Measurements from ENCODE around the gene TRPM2.
"Not testable (repeated sequence)": the region's sequence is repeated elsewhere in the genome, so short reads cannot be mapped to it uniquely, and the experiment has no call there.

Gene TRPM2

DNA sequence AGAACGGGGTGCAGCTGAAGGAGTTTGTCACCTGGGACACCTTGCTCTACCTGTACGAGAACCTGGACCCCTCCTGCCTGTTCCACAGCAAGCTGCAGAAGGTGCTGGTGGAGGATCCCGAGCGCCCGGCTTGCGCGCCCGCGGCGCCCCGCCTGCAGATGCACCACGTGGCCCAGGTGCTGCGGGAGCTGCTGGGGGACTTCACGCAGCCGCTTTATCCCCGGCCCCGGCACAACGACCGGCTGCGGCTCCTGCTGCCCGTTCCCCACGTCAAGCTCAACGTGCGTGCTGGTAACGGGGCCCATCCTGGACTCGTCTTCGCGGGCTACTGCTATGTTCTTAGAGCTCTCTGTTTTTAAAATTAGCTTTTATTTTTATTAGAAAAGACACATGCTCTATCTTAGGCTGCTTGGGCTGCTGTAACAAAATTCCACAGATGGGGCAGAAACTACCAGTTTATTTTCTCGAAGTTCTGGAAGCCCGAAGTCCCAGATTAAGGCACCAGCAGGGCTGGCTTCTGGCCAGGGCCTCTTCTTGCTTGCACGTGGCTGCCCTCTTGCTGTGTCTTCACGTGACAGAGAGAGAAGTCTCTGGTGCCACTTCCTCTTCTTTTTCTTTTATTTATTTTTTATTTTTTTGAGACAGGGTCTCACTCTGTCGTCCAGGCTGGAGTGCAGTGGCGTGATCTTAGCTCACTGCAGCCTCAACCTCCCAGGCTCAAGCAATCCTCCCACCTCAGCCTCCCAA lies 38.1 kb downstream of the TRPM2 start:
- TF ChIP-seq, protein P1, sequence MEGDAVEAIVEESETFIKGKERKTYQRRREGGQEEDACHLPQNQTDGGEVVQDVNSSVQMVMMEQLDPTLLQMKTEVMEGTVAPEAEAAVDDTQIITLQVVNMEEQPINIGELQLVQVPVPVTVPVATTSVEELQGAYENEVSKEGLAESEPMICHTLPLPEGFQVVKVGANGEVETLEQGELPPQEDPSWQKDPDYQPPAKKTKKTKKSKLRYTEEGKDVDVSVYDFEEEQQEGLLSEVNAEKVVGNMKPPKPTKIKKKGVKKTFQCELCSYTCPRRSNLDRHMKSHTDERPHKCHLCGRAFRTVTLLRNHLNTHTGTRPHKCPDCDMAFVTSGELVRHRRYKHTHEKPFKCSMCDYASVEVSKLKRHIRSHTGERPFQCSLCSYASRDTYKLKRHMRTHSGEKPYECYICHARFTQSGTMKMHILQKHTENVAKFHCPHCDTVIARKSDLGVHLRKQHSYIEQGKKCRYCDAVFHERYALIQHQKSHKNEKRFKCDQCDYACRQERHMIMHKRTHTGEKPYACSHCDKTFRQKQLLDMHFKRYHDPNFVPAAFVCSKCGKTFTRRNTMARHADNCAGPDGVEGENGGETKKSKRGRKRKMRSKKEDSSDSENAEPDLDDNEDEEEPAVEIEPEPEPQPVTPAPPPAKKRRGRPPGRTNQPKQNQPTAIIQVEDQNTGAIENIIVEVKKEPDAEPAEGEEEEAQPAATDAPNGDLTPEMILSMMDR (IDR thresholded peaks at IDR 0.05; ENCODE audit: control insufficient read depth, insufficient read depth, low read depth, low read length, missing control alignments), result no peak
- H3K4me3 ChIP-seq (ENCODE audit: control insufficient read depth, low read depth, low read length), result no peak overlapping the region
- no peak for DNase-seq (ENCODE audit: low read depth)

DNA sequence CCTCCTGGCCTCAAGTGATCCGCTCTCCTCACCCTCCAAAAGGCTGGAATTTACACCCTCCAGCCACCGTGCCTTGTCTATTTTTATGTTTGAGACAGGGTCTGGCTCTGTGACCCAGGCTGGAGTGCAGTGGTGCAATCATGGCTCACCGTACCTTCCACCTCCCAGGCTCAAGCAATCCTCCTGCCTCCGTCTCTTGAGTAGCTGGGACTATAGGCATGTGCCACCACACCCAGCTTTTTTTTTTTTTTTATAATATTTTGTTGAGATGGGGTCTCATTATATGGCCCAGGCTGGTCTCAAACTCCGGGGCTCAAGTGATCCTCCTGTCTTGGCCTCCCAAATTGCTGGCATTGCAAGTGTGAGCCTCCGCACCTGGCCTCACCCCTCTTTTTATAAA lies 38.8 kb downstream of the TRPM2 start:
- DNase-seq (ENCODE audit: low read depth), result no peak
- TF ChIP-seq, protein P1 (IDR thresholded peaks at IDR 0.05; ENCODE audit: control insufficient read depth, insufficient read depth, low read depth, low read length, missing control alignments), result no peak
- H3K4me3 ChIP-seq (ENCODE audit: control insufficient read depth, low read depth, low read length), result no peak overlapping the region

DNA sequence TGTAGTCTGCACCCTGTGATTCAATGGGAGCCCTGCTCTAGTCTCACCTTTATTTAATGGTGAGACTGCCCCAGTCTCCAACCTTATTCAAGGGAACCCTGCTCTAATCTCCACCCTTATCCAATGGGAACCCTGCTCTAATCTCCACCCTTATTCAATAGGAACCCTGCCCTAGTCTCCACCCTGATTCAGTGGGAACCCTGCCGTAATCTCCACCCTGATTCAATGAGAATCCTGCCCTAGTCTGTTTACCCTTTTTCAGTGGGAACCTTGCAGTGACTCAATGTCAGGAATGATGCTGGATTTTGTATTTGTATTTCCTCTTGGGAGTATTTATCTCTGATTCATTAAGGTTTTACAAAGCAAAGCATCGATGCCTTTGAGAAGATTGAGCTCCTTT lies 39.5 kb downstream of the TRPM2 start:
- no peak overlapping the region for H3K4me3 ChIP-seq (ENCODE audit: control insufficient read depth, low read depth, low read length)
- DNase-seq (ENCODE audit: low read depth), result no peak
- TF ChIP-seq, protein P1 (IDR thresholded peaks at IDR 0.05; ENCODE audit: control insufficient read depth, insufficient read depth, low read depth, low read length, missing control alignments), result no peak

DNA sequence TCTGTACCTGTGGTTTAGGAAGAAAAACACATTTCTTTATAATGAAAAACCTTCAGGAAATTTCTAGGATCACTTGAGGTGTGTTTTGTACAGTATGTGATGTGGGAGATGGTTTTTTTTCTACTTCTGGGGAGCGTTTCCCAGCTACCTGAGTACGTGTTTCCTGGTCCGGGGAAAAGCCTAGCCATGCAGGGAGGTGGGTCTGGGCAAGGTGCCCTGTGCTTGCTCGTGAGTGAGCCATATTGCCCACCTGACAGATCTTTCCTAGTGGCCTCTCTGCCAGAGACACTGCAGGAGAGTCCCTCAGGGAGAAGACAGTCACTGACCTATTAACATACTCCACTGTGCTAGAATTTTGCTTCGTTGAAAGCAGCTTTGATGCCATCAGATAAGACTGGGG lies 41.3 kb downstream of the TRPM2 start:
- no peak for DNase-seq (ENCODE audit: low read depth)
- TF ChIP-seq, protein P1 (IDR thresholded peaks at IDR 0.05; ENCODE audit: control insufficient read depth, insufficient read depth, low read depth, low read length, missing control alignments), result no peak
- no peak overlapping the region for H3K4me3 ChIP-seq (ENCODE audit: control insufficient read depth, low read depth, low read length)

DNA sequence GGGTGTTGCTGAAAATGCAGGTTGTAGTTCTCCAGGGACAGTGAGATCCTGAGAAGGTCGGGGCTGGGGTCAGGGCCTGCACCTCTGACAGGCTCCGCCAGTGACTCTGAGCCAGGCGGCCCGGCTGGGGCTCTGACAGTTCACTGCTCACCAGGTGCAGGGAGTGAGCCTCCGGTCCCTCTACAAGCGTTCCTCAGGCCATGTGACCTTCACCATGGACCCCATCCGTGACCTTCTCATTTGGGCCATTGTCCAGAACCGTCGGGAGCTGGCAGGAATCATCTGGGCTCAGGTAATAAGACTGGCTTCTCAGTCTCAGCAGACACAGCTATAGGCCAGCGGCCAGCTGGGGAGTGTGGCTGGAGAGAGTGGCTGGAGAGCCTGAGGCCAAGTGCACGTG lies 41.8 kb downstream of the TRPM2 start:
- DNase-seq (ENCODE audit: low read depth), result no peak
- TF ChIP-seq, protein P1 (IDR thresholded peaks at IDR 0.05; ENCODE audit: control insufficient read depth, insufficient read depth, low read depth, low read length, missing control alignments), result no peak

DNA sequence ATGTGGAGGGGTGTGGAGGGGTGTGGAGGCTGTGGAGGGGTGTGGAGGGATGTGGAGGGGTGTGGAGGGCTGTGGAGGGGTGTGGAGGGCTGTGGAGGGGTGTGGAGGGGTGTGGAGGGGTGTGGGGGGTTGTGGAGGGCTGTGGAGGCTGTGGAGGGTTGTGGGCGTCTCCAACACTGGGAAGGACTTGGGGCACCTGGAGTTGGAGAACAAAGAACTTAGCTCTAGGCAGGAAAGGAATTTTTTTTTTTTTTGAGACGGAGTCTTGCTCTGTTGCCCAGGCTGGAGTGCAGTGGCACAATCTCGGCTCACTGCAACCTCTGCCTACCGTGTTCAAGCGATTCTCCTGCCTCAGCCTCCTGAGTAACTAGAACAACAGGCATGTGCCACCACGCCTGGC lies 43.4 kb downstream of the TRPM2 start:
- not testable (repeated sequence) for H3K4me3 ChIP-seq (ENCODE audit: control insufficient read depth, low read depth, low read length)

More for the DNA sequence above, 41.8 kb downstream of the TRPM2 start:
- H3K4me3 ChIP-seq (ENCODE audit: control insufficient read depth, low read depth, low read length), result no peak overlapping the region

DNA sequence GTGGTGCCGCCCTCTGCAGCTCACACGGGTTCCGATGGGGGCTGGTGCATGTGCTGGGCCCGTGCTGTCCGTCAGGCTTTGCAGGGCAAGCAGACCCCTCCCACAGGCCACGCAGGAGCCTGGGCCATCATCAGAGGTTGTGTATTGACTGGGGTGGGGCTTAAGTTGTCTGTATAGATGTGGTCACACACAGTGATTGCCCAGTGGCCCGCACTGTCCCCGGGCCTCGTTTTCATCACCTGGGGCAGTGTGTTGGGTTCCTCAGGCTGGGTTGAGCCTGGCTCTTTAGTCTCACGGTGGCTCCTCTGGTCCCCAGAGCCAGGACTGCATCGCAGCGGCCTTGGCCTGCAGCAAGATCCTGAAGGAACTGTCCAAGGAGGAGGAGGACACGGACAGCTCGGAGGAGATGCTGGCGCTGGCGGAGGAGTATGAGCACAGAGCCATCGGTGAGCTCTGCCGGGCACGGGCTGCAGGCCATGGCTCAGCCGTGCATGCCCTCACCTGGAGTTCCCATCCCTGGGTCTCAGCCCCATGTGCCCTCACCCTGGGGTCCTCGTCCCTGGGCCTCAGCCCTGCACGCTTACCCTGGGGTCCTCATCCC lies 44.1 kb downstream of the TRPM2 start:
- no peak for DNase-seq (ENCODE audit: low read depth)
- no peak overlapping the region for H3K4me3 ChIP-seq (ENCODE audit: control insufficient read depth, low read depth, low read length)
- TF ChIP-seq, protein P1 (IDR thresholded peaks at IDR 0.05; ENCODE audit: control insufficient read depth, insufficient read depth, low read depth, low read length, missing control alignments), result no peak

More for the DNA sequence above, 43.4 kb downstream of the TRPM2 start:
- not testable (repeated sequence) for DNase-seq (ENCODE audit: low read depth)
